Fibroblast of mammary gland (primary cell): ENCODE results near the gene EPYC.

Source experiments
- DNase-seq: peaks from one replicate; pipeline ENCODE4 v3.0.0-alpha.2; 2010; ENCODE audit warnings: low read depth
- H3K4me3 ChIP-seq: 2 replicates; pipeline ENCODE4 v1.5.1; 2011; ENCODE audit warnings: low read depth, mild to moderate bottlenecking, low read length, moderate library complexity; ENCODE audit not compliant: control insufficient read depth
- CTCF ChIP-seq: conservative IDR thresholded peaks from 2 replicates; pipeline ENCODE4 v1.5.1; 2011; ENCODE audit warnings: low read depth, low read length, inconsistent platforms; ENCODE audit not compliant: control insufficient read depth, insufficient read depth

EPYC gene

DNA sequence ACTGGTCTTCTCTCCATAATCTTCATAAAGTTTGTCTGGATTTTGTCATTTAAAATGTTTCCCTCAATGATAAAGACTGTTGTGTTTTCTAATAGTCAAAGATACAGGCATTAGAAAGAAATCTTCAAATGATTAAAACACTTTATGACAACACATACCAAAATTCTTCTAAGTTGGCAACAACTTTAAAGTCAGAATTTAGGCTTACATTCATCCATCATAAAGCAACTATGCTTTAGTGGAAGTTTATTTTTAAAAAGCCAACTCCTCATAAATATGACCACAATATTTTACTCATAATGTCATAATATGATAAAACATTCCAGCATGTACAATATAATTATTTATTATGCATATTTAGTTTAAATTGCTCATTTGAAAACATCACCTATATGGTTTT is 32.5 kb downstream of the EPYC start:
- H3K4me3 ChIP-seq: no peak overlapping the region
- no peak for TF ChIP-seq CTCF
- no peak for DNase-seq

- DNase-seq: no peak
- no peak overlapping the region for H3K4me3 ChIP-seq
- no peak for TF ChIP-seq CTCF
Measured at GRCh38 chr12:90970911-90971310, 33.9 kb downstream of the EPYC start.

- no peak overlapping the region for H3K4me3 ChIP-seq
- no peak for TF ChIP-seq CTCF
- peak; percentile 17 for DNase-seq
Measured at GRCh38 chr12:90970471-90970870, 34.3 kb downstream of the EPYC start.

GRCh38 chr12:90969851-90970250 is 34.9 kb downstream of the EPYC start:
- DNase-seq: no peak
- H3K4me3 ChIP-seq: no peak overlapping the region
- no peak for TF ChIP-seq CTCF

- H3K4me3 ChIP-seq: no peak overlapping the region
- no peak for TF ChIP-seq CTCF
- no peak for DNase-seq
Measured at GRCh38 chr12:90969346-90969745, 35.4 kb downstream of the EPYC start.

DNA sequence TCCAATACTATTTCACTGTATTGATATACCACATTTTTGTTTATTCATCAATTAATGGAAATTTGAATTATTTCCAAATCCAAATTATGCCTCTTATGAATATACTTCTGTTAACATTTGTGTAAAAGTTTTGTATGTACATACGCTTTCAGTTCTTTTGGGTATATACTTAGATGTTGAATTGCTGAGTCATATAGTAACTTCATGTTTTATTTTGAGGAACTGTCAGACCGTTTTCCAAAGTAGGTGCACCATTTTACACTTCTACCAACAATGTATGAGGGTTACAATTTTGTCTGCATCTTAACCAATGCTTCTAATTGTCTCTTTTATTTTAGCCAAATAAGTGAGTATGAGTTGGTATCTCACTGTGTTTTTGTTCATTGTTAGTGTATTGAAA is 39.6 kb downstream of the EPYC start:
- no peak for DNase-seq
- TF ChIP-seq CTCF: no peak
- H3K4me3 ChIP-seq: no peak overlapping the region

DNA sequence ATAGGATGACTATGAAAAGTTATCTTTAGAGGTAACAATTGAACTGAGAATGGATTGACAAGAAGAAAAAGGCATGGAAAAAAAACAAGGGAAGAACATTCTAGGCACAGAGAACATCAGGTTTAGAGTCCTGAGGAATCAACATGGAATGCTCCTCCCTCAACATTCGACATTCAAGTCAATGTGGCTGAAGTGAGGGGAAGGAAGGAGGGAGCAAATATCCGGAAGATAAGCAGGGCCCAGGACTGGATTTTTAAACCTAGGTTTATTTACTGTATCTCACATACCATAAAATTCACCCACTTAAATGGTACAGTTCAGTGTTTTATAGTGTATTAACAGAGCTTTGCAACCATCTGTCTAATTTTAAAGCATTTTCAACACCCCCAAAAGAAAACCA is 40.2 kb downstream of the EPYC start:
- no peak for DNase-seq
- TF ChIP-seq CTCF: no peak
- no peak overlapping the region for H3K4me3 ChIP-seq
